GM23338 (cell line): Measurements from ENCODE around the gene CTNNA3. TPM values are rescaled to one million over a fixed set of nuclear protein-coding genes. Genes with fewer than 3 reads are reported as not detected.

Experiments
- ATAC-seq: fragments of 200-7000 bp; cut with Tn5 transposase; 3 replicates; pipeline ENCODE4 v1.9.1; 2020
- DNase-seq: peaks from one replicate; pipeline ENCODE4 v3.0.0-alpha.2; 2015; ENCODE audit warnings: low spot score
- H2AFZ ChIP-seq: fragments of 200-600 bp; sonication (generic); 2 replicates; pipeline ENCODE4 v1.8.0; 2016; ENCODE audit warnings: antibody characterized with exemption, mild to moderate bottlenecking, moderate library complexity
- H3F3A ChIP-seq: fragments of 200-600 bp; sonication (generic); replicated peaks from 2 replicates; pipeline ENCODE4 v1.8.0; 2017; ENCODE audit warnings: antibody characterized with exemption, mixed run types, low read depth
- H3K27ac ChIP-seq: fragments of 200-600 bp; sonication (generic); 2 replicates; pipeline ENCODE4 v1.6.1; 2016; ENCODE audit warnings: low read depth
- H3K27me3 ChIP-seq: fragments of 200-600 bp; sonication (generic); 2 replicates; pipeline ENCODE4 v1.8.0; 2016; ENCODE audit warnings: mild to moderate bottlenecking, mixed run types, moderate library complexity; ENCODE audit not compliant: insufficient read depth
- H3K36me3 ChIP-seq: fragments of 200-600 bp; sonication (generic); 2 replicates; pipeline ENCODE4 v1.8.0; 2016; ENCODE audit warnings: mild to moderate bottlenecking; ENCODE audit not compliant: insufficient read depth
- H3K4me1 ChIP-seq: fragments of 200-600 bp; sonication (generic); 2 replicates; pipeline ENCODE4 v1.8.0; 2016; ENCODE audit warnings: mild to moderate bottlenecking, moderate library complexity; ENCODE audit not compliant: insufficient read depth
- H3K4me2 ChIP-seq: fragments of 200-600 bp; sonication (generic); 2 replicates; pipeline ENCODE4 v1.7.1; 2017; ENCODE audit warnings: mixed run types
- H3K4me3 ChIP-seq: fragments of 200-600 bp; sonication (generic); 2 replicates; pipeline ENCODE4 v1.6.1; 2016; ENCODE audit warnings: mixed run types
- H3K79me2 ChIP-seq: fragments of 200-600 bp; sonication (generic); replicated peaks from 2 replicates; pipeline ENCODE4 v1.8.0; 2017; ENCODE audit warnings: mild to moderate bottlenecking; ENCODE audit not compliant: insufficient read depth
- H3K9me2 ChIP-seq: fragments of 200-600 bp; sonication (generic); 2 replicates; pipeline ENCODE4 v1.8.0; 2017; ENCODE audit not compliant: insufficient read depth
- H4K20me1 ChIP-seq: fragments of 200-600 bp; sonication (generic); replicated peaks from 2 replicates; pipeline ENCODE4 v1.8.0; 2017; ENCODE audit warnings: mild to moderate bottlenecking; ENCODE audit not compliant: insufficient read depth
- H3K27ac Mint-ChIP-seq: 2 replicates; pipeline ENCODE4 v1.8.0; 2020; ENCODE audit warnings: inconsistent platforms, mild to moderate bottlenecking, moderate library complexity, mixed read lengths
- H3K27me3 Mint-ChIP-seq: 3 replicates; pipeline ENCODE4 v1.8.0; 2022; ENCODE audit warnings: low read depth, mild to moderate bottlenecking, moderate library complexity, mixed read lengths, inconsistent platforms; ENCODE audit not compliant: insufficient read depth, poor library complexity
- H3K36me3 Mint-ChIP-seq: 3 replicates; pipeline ENCODE4 v1.8.0; 2021; ENCODE audit warnings: low read depth, mild to moderate bottlenecking, inconsistent platforms, moderate library complexity, mixed read lengths
- H3K4me1 Mint-ChIP-seq: 3 replicates; pipeline ENCODE4 v1.8.0; 2020; ENCODE audit warnings: mild to moderate bottlenecking, inconsistent platforms, mixed read lengths
- H3K4me3 Mint-ChIP-seq: 3 replicates; pipeline ENCODE4 v1.8.0; 2021; ENCODE audit warnings: moderate library complexity, mild to moderate bottlenecking, inconsistent platforms, mixed read lengths
- H3K9me3 Mint-ChIP-seq: 3 replicates; pipeline ENCODE4 v1.8.0; 2020; ENCODE audit warnings: moderate library complexity, mild to moderate bottlenecking, inconsistent platforms, mixed read lengths
- CREB1 ChIP-seq: fragments of 250-450 bp; sonication (Bioruptor Pico); IDR thresholded peaks from 2 replicates; pipeline ENCODE4 v1.5.0; 2020; ENCODE audit warnings: low read depth, mild to moderate bottlenecking, moderate library complexity
- EZH2 ChIP-seq: fragments of 200-600 bp; sonication (generic); IDR thresholded peaks from one replicate; pipeline ENCODE4 v1.8.0; 2017; ENCODE audit warnings: antibody characterized with exemption, mild to moderate bottlenecking, low read depth; ENCODE audit not compliant: unreplicated experiment
- JUNB ChIP-seq: IDR thresholded peaks from one replicate; pipeline ENCODE4 v1.6.1; 2016; ENCODE audit warnings: antibody characterized with exemption; ENCODE audit not compliant: unreplicated experiment
- NANOG ChIP-seq: IDR thresholded peaks from 2 replicates; pipeline ENCODE4 v1.6.1; 2016; ENCODE audit warnings: antibody characterized with exemption, borderline replicate concordance
- STAT1 ChIP-seq: IDR thresholded peaks from one replicate; pipeline ENCODE4 v1.6.1; 2016; ENCODE audit warnings: antibody characterized with exemption; ENCODE audit not compliant: unreplicated experiment
- ZNF114 ChIP-seq: fragments of 250-450 bp; sonication (Bioruptor Pico); IDR thresholded peaks from 2 replicates; pipeline ENCODE4 v1.5.0; 2020; ENCODE audit warnings: mild to moderate bottlenecking, moderate library complexity
- ZNF331 ChIP-seq: fragments of 250-450 bp; sonication (Bioruptor Pico); IDR thresholded peaks from 2 replicates; pipeline ENCODE4 v1.5.0; 2020; ENCODE audit warnings: low read depth, mild to moderate bottlenecking, moderate library complexity
- polyA plus RNA-seq: library from polyadenylated mRNA; unstranded; fragments of >200 nt; fragmentation: Nextera tagmentation; extraction: Ambion mirVana; gene quantifications from 2 replicates; pipeline ENCODE4 v1.2.1, GENCODE V29; 2016
- total RNA-seq: library from RNA; depleted of rRNA; stranded (reverse); fragments of >200 nt; shearing (Covaris generic); gene quantifications from 2 replicates; pipeline ENCODE4 v1.2.3, GENCODE V29; 2014
- TF ChIP-seq, protein P1 (sequence below): IDR thresholded peaks from 2 replicates; pipeline ENCODE4 v1.6.1; 2016; ENCODE audit warnings: antibody characterized with exemption
- TF ChIP-seq, protein P2 (sequence below): IDR thresholded peaks from one replicate; pipeline ENCODE4 v1.6.1; 2018; ENCODE audit warnings: antibody characterized with exemption; ENCODE audit not compliant: unreplicated experiment

The CTNNA3 gene
- total and polyA plus RNA-seq, 2 experiments from 2014 or later: 0.71 to 3.3 TPM

DNA sequence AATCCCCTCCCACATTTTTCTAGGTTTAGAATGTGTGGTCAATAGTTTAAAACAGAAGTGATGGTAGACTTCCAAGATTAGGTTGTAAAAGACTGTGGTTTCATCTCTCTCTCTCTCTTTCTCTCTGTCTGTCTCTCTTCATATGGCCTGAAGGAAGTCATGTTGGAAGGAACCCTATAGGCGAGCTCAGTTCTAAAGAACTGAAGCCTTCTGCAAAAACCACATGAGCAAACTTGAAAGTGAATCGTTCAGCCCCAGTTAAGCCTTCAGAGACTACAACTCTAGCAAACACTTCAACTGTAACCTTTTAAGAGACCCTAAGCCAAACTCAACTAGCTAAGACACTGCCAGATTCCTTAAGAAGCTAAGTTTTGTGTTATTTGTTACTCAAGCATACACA is 1477.7 kb downstream of the CTNNA3 start:
- H3K4me3 Mint-ChIP-seq: no peak overlapping the region
- Histone ChIP-seq H3K27ac (no peak overlapping the region), H3K36me3 (no peaks in the 10 kb centered on the region), H3K27me3 (no peaks in the 10 kb centered on the region), H3F3A (no peaks in the 10 kb centered on the region), H3K4me2 (no peak overlapping the region), H3K79me2 (no peaks in the 10 kb centered on the region), H3K4me3 (no peak overlapping the region), H4K20me1 (no peaks in the 10 kb centered on the region), H3K9me2 (peaks cover 9% of the 10 kb centered on the region), H2AFZ (no peak overlapping the region), H3K4me1 (no peaks in the 10 kb centered on the region)
- TF ChIP-seq EZH2 (no peak), CREB1 (CRISPR knock-in tag) (no peak), ZNF114 (CRISPR knock-in tag) (no peak), ZNF331 (no peak)
- TF ChIP-seq, protein P1, sequence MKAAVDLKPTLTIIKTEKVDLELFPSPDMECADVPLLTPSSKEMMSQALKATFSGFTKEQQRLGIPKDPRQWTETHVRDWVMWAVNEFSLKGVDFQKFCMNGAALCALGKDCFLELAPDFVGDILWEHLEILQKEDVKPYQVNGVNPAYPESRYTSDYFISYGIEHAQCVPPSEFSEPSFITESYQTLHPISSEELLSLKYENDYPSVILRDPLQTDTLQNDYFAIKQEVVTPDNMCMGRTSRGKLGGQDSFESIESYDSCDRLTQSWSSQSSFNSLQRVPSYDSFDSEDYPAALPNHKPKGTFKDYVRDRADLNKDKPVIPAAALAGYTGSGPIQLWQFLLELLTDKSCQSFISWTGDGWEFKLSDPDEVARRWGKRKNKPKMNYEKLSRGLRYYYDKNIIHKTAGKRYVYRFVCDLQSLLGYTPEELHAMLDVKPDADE: no peak
- no peak for ATAC-seq
- no peak overlapping the region for H3K27ac Mint-ChIP-seq
- H3K4me1 Mint-ChIP-seq: no peaks in the 10 kb centered on the region
- H3K27me3 Mint-ChIP-seq: peaks cover 2% of the 10 kb centered on the region
- DNase-seq: no peak
- H3K36me3 Mint-ChIP-seq: no peaks in the 10 kb centered on the region
- H3K9me3 Mint-ChIP-seq: no peaks in the 10 kb centered on the region; the same call in 2 of the 3 replicates

DNA sequence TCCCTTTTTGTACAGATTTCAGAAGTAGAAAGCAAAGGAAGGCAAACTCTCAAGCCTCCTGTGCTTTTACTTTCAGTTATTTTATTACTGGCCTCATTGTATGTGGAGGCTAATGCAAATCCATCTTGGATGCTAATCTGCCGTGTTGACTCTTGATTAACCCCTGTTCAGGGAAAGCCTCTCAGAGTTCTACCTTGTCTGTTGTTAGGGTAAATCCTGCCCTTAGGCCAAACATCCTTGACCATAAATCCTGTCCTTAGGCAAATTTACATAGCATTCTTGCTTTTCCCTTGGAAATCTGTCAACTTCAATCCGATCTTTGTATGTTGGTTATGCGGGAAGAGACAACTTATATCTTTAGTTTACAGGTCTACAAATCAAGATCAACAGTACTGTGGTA is 1480.1 kb downstream of the CTNNA3 start:
- ATAC-seq (no peak), DNase-seq (no peak)
- H3K27me3 ChIP-seq: no peaks in the 10 kb centered on the region
- no peak overlapping the region for H3K27ac ChIP-seq
- H3K27ac Mint-ChIP-seq: no peak overlapping the region
- H3K36me3 Mint-ChIP-seq: no peaks in the 10 kb centered on the region
- H3K4me1 Mint-ChIP-seq: no peaks in the 10 kb centered on the region
- no peak for TF ChIP-seq CREB1 (CRISPR knock-in tag)
- no peak for TF ChIP-seq STAT1
- TF ChIP-seq NANOG: no peak
- TF ChIP-seq JUNB: no peak
- TF ChIP-seq, protein P2, sequence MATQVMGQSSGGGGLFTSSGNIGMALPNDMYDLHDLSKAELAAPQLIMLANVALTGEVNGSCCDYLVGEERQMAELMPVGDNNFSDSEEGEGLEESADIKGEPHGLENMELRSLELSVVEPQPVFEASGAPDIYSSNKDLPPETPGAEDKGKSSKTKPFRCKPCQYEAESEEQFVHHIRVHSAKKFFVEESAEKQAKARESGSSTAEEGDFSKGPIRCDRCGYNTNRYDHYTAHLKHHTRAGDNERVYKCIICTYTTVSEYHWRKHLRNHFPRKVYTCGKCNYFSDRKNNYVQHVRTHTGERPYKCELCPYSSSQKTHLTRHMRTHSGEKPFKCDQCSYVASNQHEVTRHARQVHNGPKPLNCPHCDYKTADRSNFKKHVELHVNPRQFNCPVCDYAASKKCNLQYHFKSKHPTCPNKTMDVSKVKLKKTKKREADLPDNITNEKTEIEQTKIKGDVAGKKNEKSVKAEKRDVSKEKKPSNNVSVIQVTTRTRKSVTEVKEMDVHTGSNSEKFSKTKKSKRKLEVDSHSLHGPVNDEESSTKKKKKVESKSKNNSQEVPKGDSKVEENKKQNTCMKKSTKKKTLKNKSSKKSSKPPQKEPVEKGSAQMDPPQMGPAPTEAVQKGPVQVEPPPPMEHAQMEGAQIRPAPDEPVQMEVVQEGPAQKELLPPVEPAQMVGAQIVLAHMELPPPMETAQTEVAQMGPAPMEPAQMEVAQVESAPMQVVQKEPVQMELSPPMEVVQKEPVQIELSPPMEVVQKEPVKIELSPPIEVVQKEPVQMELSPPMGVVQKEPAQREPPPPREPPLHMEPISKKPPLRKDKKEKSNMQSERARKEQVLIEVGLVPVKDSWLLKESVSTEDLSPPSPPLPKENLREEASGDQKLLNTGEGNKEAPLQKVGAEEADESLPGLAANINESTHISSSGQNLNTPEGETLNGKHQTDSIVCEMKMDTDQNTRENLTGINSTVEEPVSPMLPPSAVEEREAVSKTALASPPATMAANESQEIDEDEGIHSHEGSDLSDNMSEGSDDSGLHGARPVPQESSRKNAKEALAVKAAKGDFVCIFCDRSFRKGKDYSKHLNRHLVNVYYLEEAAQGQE: no peak
- TF ChIP-seq EZH2: no peak
- no peak overlapping the region for H3K4me2 ChIP-seq
- no peak overlapping the region for H3K4me3 ChIP-seq
- H3K36me3 ChIP-seq: no peaks in the 10 kb centered on the region
- no peaks in the 10 kb centered on the region for H4K20me1 ChIP-seq
- no peaks in the 10 kb centered on the region for H3K4me1 ChIP-seq
- H3K4me3 Mint-ChIP-seq: no peak overlapping the region
- H3K9me2 ChIP-seq: peaks cover 9% of the 10 kb centered on the region
- H3K9me3 Mint-ChIP-seq: no peaks in the 10 kb centered on the region; the same call in 2 of the 3 replicates
- no peaks in the 10 kb centered on the region for H3F3A ChIP-seq
- H3K27me3 Mint-ChIP-seq: peaks cover 2% of the 10 kb centered on the region
- H2AFZ ChIP-seq: no peak overlapping the region
- no peaks in the 10 kb centered on the region for H3K79me2 ChIP-seq
